ENCODE data around the gene CD69.

Gene CD69

DNA sequence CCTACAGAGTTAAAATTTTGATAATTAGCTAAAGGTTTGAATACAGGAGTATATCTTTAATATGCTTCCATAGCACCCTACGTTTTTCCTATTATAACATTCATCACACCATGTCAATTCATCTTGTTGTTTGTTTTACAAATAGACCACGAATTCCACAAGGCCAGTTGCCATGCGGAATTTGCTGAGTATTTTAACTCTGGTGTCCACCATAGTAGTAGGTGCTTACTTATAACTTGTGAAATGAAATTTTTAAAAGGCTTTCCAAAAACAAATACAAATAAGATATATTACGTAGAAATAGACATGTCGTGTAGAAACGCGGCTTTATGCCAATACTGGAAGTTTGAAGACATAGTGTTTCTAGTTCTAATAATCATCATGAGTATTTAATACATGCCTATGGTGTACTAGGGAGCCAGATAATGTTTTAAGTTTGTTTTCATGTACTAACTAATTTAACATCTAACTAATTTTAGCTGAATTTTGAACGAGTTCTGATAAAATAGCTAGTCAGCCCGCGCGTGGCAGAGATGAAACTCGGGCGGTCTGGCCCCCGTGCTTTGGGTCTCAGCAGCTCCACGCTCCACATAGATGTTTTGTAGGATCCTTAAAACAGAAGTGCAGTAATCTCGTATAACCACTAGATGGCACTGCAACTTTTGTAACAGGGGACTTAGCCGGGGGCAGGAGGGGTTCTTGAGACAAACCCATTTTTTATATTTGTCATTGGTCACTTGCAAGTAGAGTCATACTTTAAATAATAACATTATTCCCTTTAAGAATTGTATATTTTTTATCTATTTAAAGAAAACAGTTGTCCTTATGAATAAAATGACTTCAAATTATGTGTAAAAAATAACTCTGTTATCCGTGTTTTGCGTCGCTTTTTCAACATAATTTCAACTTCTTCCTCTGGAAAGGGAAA is 10.2 kb downstream of the CD69 start:
- no peak overlapping the region for H3K23ac ChIP-seq (ENCODE audit: low read length in 2 of 2)
- H2BK5ac ChIP-seq (ENCODE audit: low read depth, low read length, poor library complexity, severe bottlenecking): no peak overlapping the region
- H4K91ac ChIP-seq (ENCODE audit: low read length): no peak overlapping the region
- no peak overlapping the region for H4K8ac ChIP-seq (ENCODE audit: low read length)
- H3K4me3 ChIP-seq (ENCODE audit: insufficient read depth in 1 of 2, low read depth in 1 of 2, low read length in 2 of 2): peak overlapping the region in 1 of 2 experiments; percentile 38
- no peak overlapping the region for H3K4ac ChIP-seq (ENCODE audit: low read depth in 1 of 2, low read length in 2 of 2)
- H3K18ac ChIP-seq (ENCODE audit: low read depth in 1 of 2, low read length in 2 of 2): no peak overlapping the region
- no peak overlapping the region for H2BK120ac ChIP-seq (ENCODE audit: low read depth, low read length)
- H3K14ac ChIP-seq (ENCODE audit: low read length in 2 of 2): no peak overlapping the region
- no peak overlapping the region for H2AK5ac ChIP-seq (ENCODE audit: low read length, severe bottlenecking)
- H3K4me1 ChIP-seq (ENCODE audit: control insufficient read depth, insufficient read depth, low read depth, low read length): no peaks in the 10 kb centered on the region
- no peak overlapping the region for H2BK12ac ChIP-seq (ENCODE audit: low read length in 2 of 2)
- H2AFZ ChIP-seq (ENCODE audit: low read depth, low read length): no peak overlapping the region
- H3K27me3 ChIP-seq (ENCODE audit: control insufficient read depth in 1 of 2, insufficient read depth in 1 of 2, low read length in 2 of 2): no peaks in the 10 kb centered on the region
- H3K79me1 ChIP-seq (replicated peaks; ENCODE audit: low read length, poor library complexity, severe bottlenecking): no peaks in the 10 kb centered on the region
- no peaks in the 10 kb centered on the region for H3K9me3 ChIP-seq (ENCODE audit: control insufficient read depth, low read length)
- WGBS: 4% methylated on average over 10 of the region's 20 CpGs
- no peaks in the 10 kb centered on the region for H3K36me3 ChIP-seq (ENCODE audit: control insufficient read depth in 1 of 2, insufficient read depth in 2 of 2, low read depth in 1 of 2, low read length in 2 of 2)
- H3K27ac ChIP-seq (ENCODE audit: low read length, poor library complexity, severe bottlenecking): no peak overlapping the region
- DNase-seq: peak; percentile 84
- peak overlapping the region; percentile 84 for H3K4me2 ChIP-seq (ENCODE audit: low read length, poor library complexity, severe bottlenecking)
- H2BK15ac ChIP-seq (ENCODE audit: low read depth, poor library complexity, severe bottlenecking): no peak overlapping the region
- peak overlapping the region; percentile 74 for H3K9ac ChIP-seq (ENCODE audit: low read length)

DNA sequence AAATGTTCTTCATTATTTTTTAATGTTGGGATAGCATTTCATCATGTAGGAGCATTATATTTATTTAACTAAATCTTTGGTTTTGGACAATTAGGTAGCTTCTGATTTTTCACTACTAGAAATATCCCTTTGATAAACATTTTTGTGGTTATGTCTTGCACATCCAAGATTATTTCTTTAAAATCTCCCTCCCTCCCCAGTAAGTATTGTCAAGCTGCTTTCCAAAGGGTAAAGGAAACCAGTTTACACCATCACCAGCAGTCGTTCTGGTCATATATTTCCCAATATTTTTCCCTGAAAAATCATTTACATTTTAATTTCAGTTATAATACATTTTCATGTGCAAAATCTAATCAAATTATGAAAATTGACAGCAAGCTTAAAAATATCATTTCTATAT is 11.1 kb downstream of the CD69 start:
- Histone ChIP-seq H3K4ac (ENCODE audit: low read depth in 1 of 2, low read length in 2 of 2) (no peak overlapping the region), H3K9me3 (ENCODE audit: control insufficient read depth, low read length) (no peaks in the 10 kb centered on the region), H3K4me1 (ENCODE audit: control insufficient read depth, insufficient read depth, low read depth, low read length) (no peaks in the 10 kb centered on the region), H2AFZ (ENCODE audit: low read depth, low read length) (no peak overlapping the region), H3K79me1 (replicated peaks; ENCODE audit: low read length, poor library complexity, severe bottlenecking) (no peaks in the 10 kb centered on the region), H4K8ac (ENCODE audit: low read length) (no peak overlapping the region), H2AK5ac (ENCODE audit: low read length, severe bottlenecking) (no peak overlapping the region), H3K14ac (ENCODE audit: low read length in 2 of 2) (no peak overlapping the region), H2BK5ac (ENCODE audit: low read depth, low read length, poor library complexity, severe bottlenecking) (no peak overlapping the region), H3K4me2 (ENCODE audit: low read length, poor library complexity, severe bottlenecking) (no peak overlapping the region), H3K4me3 (ENCODE audit: insufficient read depth in 1 of 2, low read depth in 1 of 2, low read length in 2 of 2) (no peak overlapping the region), H2BK12ac (ENCODE audit: low read length in 2 of 2) (no peak overlapping the region), H2BK15ac (ENCODE audit: low read depth, poor library complexity, severe bottlenecking) (no peak overlapping the region), H3K27ac (ENCODE audit: low read length, poor library complexity, severe bottlenecking) (no peak overlapping the region), H3K23ac (ENCODE audit: low read length in 2 of 2) (no peak overlapping the region), H3K36me3 (ENCODE audit: control insufficient read depth in 1 of 2, insufficient read depth in 2 of 2, low read depth in 1 of 2, low read length in 2 of 2) (no peaks in the 10 kb centered on the region), H3K9ac (ENCODE audit: low read length) (no peak overlapping the region), H3K18ac (ENCODE audit: low read depth in 1 of 2, low read length in 2 of 2) (no peak overlapping the region), H3K27me3 (ENCODE audit: control insufficient read depth in 1 of 2, insufficient read depth in 1 of 2, low read length in 2 of 2) (no peaks in the 10 kb centered on the region), H4K91ac (ENCODE audit: low read length) (no peak overlapping the region), H2BK120ac (ENCODE audit: low read depth, low read length) (no peak overlapping the region)
- whole genome bisulfite sequencing: no CpG with 5 or more reads among the region's 1 CpG
- no peak for DNase-seq

DNA sequence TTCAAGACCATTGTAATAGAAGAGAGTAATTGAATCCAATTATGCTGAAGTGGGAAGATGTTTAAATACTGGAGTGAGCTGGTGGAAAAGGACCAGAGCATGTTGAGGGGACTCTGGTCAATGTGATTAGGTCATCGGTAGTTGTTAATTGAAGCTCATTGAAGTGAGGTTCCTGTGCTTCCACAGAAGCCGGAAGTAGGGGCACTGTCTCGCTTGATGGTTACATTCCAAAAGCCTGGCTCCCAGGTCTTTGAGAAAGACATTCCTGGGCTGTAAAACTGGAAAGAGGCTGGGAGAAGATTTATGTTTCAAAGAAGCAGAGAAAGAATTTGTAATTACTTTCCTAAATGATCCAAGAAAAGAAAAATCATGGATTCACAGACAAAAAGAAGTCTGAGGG is 15.5 kb downstream of the CD69 start:
- Histone ChIP-seq H3K18ac (ENCODE audit: low read depth in 1 of 2, low read length in 2 of 2) (no peak overlapping the region), H3K23ac (ENCODE audit: low read length in 2 of 2) (no peak overlapping the region)

DNA sequence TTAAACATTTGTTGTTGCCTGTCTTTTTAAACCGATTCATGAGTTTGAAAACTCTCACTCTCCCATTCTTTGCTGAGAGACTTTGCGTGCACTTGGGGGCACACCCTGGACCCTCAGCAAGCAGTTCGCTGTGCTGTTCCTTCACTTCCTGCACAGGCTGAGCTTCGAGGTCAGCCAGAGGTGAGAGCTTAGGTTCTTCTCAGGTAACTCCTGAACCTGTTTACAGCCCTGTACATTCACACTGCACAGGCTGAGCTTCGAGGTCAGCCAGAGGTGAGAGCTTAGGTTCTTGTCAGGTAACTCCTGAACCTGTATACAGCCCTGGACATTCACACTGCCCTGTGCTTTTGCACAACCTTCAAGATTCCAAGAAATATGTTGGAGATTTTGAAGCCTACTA is 18.0 kb downstream of the CD69 start:
- no peak for DNase-seq
- H4K91ac ChIP-seq (ENCODE audit: low read length): no peak overlapping the region
- no peak overlapping the region for H2AFZ ChIP-seq (ENCODE audit: low read depth, low read length)
- no peak overlapping the region for H2BK120ac ChIP-seq (ENCODE audit: low read depth, low read length)
- peak overlapping the region in 1 of 2 experiments; percentile 34 for H3K18ac ChIP-seq (ENCODE audit: low read depth in 1 of 2, low read length in 2 of 2)
- WGBS: 96% methylated on average over 5 of the region's 5 CpGs
- no peak overlapping the region for H3K9ac ChIP-seq (ENCODE audit: low read length)
- H3K4me2 ChIP-seq (ENCODE audit: low read length, poor library complexity, severe bottlenecking): no peak overlapping the region
- H3K79me1 ChIP-seq (replicated peaks; ENCODE audit: low read length, poor library complexity, severe bottlenecking): no peaks in the 10 kb centered on the region
- no peaks in the 10 kb centered on the region for H3K9me3 ChIP-seq (ENCODE audit: control insufficient read depth, low read length)
- H3K4me1 ChIP-seq (ENCODE audit: control insufficient read depth, insufficient read depth, low read depth, low read length): peaks cover 4% of the 10 kb centered on the region
- H3K23ac ChIP-seq (ENCODE audit: low read length in 2 of 2): no peak overlapping the region
- H3K4me3 ChIP-seq (ENCODE audit: insufficient read depth in 1 of 2, low read depth in 1 of 2, low read length in 2 of 2): no peak overlapping the region
- H3K14ac ChIP-seq (ENCODE audit: low read length in 2 of 2): no peak overlapping the region
- H4K8ac ChIP-seq (ENCODE audit: low read length): no peak overlapping the region
- H3K36me3 ChIP-seq (ENCODE audit: control insufficient read depth in 1 of 2, insufficient read depth in 2 of 2, low read depth in 1 of 2, low read length in 2 of 2): no peaks in the 10 kb centered on the region
- H3K27me3 ChIP-seq (ENCODE audit: control insufficient read depth in 1 of 2, insufficient read depth in 1 of 2, low read length in 2 of 2): no peaks in the 10 kb centered on the region
- no peak overlapping the region for H3K27ac ChIP-seq (ENCODE audit: low read length, poor library complexity, severe bottlenecking)
- no peak overlapping the region for H2BK12ac ChIP-seq (ENCODE audit: low read length in 2 of 2)
- no peak overlapping the region for H2AK5ac ChIP-seq (ENCODE audit: low read length, severe bottlenecking)
- no peak overlapping the region for H3K4ac ChIP-seq (ENCODE audit: low read depth in 1 of 2, low read length in 2 of 2)
- H2BK15ac ChIP-seq (ENCODE audit: low read depth, poor library complexity, severe bottlenecking): no peak overlapping the region
- no peak overlapping the region for H2BK5ac ChIP-seq (ENCODE audit: low read depth, low read length, poor library complexity, severe bottlenecking)

More for the DNA sequence above, 15.5 kb downstream of the CD69 start:
- no peak overlapping the region for H4K8ac ChIP-seq (ENCODE audit: low read length)
- H3K4me2 ChIP-seq (ENCODE audit: low read length, poor library complexity, severe bottlenecking): no peak overlapping the region
- no peak overlapping the region for H3K4ac ChIP-seq (ENCODE audit: low read depth in 1 of 2, low read length in 2 of 2)
- no peak for DNase-seq
- 10% methylated on average over 3 of the region's 3 CpGs for WGBS
- H3K4me1 ChIP-seq (ENCODE audit: control insufficient read depth, insufficient read depth, low read depth, low read length): peaks cover 4% of the 10 kb centered on the region
- H2BK15ac ChIP-seq (ENCODE audit: low read depth, poor library complexity, severe bottlenecking): no peak overlapping the region
- no peaks in the 10 kb centered on the region for H3K9me3 ChIP-seq (ENCODE audit: control insufficient read depth, low read length)
- H3K4me3 ChIP-seq (ENCODE audit: insufficient read depth in 1 of 2, low read depth in 1 of 2, low read length in 2 of 2): no peak overlapping the region
- no peak overlapping the region for H2AFZ ChIP-seq (ENCODE audit: low read depth, low read length)
- no peak overlapping the region for H2AK5ac ChIP-seq (ENCODE audit: low read length, severe bottlenecking)
- no peak overlapping the region for H2BK120ac ChIP-seq (ENCODE audit: low read depth, low read length)
- H3K36me3 ChIP-seq (ENCODE audit: control insufficient read depth in 1 of 2, insufficient read depth in 2 of 2, low read depth in 1 of 2, low read length in 2 of 2): no peaks in the 10 kb centered on the region
- H2BK12ac ChIP-seq (ENCODE audit: low read length in 2 of 2): no peak overlapping the region
- H3K9ac ChIP-seq (ENCODE audit: low read length): no peak overlapping the region
- no peak overlapping the region for H4K91ac ChIP-seq (ENCODE audit: low read length)
- H3K79me1 ChIP-seq (replicated peaks; ENCODE audit: low read length, poor library complexity, severe bottlenecking): no peaks in the 10 kb centered on the region
- H2BK5ac ChIP-seq (ENCODE audit: low read depth, low read length, poor library complexity, severe bottlenecking): no peak overlapping the region
- H3K27me3 ChIP-seq (ENCODE audit: control insufficient read depth in 1 of 2, insufficient read depth in 1 of 2, low read length in 2 of 2): no peaks in the 10 kb centered on the region
- peak overlapping the region; percentile 77 for H3K27ac ChIP-seq (ENCODE audit: low read length, poor library complexity, severe bottlenecking)
- H3K14ac ChIP-seq (ENCODE audit: low read length in 2 of 2): no peak overlapping the region

All from mesenchymal stem cell (in vitro differentiated cells and primary cell).